DND-41 (cell line): Measurements from ENCODE around the gene FEN1.
A peak's percentile ranks its signal among the peaks of the same experiment; 100 is the strongest.

Experiments used
- ATAC-seq: fragments of 200-7000 bp; cut with Tn5 transposase; 3 replicates; pipeline ENCODE4 v1.9.1; 2021; ENCODE audit warnings: low read depth; ENCODE audit not compliant: insufficient read depth
- DNase-seq: peaks from one replicate; pipeline ENCODE4 v3.0.0-alpha.2; 2020
- H2AFZ ChIP-seq: 2 replicates; pipeline ENCODE4 v1.6.0; 2012; ENCODE audit warnings: low read depth, low read length
- H3K27ac ChIP-seq: 2 replicates; pipeline ENCODE4 v1.5.1; 2012; ENCODE audit warnings: low read length, inconsistent platforms
- H3K27me3 ChIP-seq: fragments of 200-600 bp; sonication (generic); 2 replicates; pipeline ENCODE4 v1.6.0; 2012; ENCODE audit warnings: low read length, mild to moderate bottlenecking, inconsistent platforms; ENCODE audit not compliant: insufficient read depth, poor library complexity
- H3K36me3 ChIP-seq: 2 replicates; pipeline ENCODE4 v1.5.1; 2012; ENCODE audit warnings: low read length, inconsistent platforms; ENCODE audit not compliant: insufficient read depth
- H3K4me1 ChIP-seq: 2 replicates; pipeline ENCODE4 v1.5.1; 2012; ENCODE audit warnings: mild to moderate bottlenecking, low read length; ENCODE audit not compliant: insufficient read depth
- H3K4me2 ChIP-seq: 2 replicates; pipeline ENCODE4 v1.6.0; 2012; ENCODE audit warnings: mild to moderate bottlenecking, moderate library complexity, low read length, inconsistent platforms; ENCODE audit not compliant: insufficient read depth
- H3K4me3 ChIP-seq, 2 experiments: fragments of 200-600 bp in 1 of 2; shearing (Covaris generic) in 1 of 2; 2 replicates each; pipeline ENCODE4 v1.5.1; 2012 to 2016; ENCODE audit warnings: inconsistent platforms in 2 of 2, low read length in 2 of 2, mild to moderate bottlenecking in 2 of 2, low read depth in 1 of 2, moderate library complexity in 1 of 2
- H3K79me2 ChIP-seq: 2 replicates; pipeline ENCODE4 v1.6.0; 2012; ENCODE audit warnings: low read length, inconsistent platforms; ENCODE audit not compliant: insufficient read depth
- H3K9ac ChIP-seq: 2 replicates; pipeline ENCODE4 v1.6.0; 2012; ENCODE audit warnings: low read depth, mild to moderate bottlenecking, inconsistent platforms, low read length, moderate library complexity
- H3K9me3 ChIP-seq: 2 replicates; pipeline ENCODE4 v1.5.1; 2012; ENCODE audit warnings: low read length, moderate library complexity, mild to moderate bottlenecking, inconsistent platforms; ENCODE audit not compliant: insufficient read depth, severe bottlenecking
- H4K20me1 ChIP-seq: 2 replicates; pipeline ENCODE4 v1.6.0; 2012; ENCODE audit warnings: low read length; ENCODE audit not compliant: insufficient read depth
- EZH2 ChIP-seq: IDR thresholded peaks from 3 replicates; pipeline ENCODE4 v1.6.1; 2012; ENCODE audit warnings: borderline replicate concordance, low read depth, mild to moderate bottlenecking, moderate library complexity, low read length, inconsistent platforms; ENCODE audit not compliant: severe bottlenecking
- TF ChIP-seq, protein P1 (sequence below): IDR thresholded peaks from 2 replicates; pipeline ENCODE4 v1.5.1; 2012; ENCODE audit warnings: borderline replicate concordance, low read length, moderate library complexity, mild to moderate bottlenecking; ENCODE audit not compliant: poor library complexity, severe bottlenecking; ENCODE audit errors: extremely low read depth

FEN1 gene

GRCh38 chr11:61769169-61769920, 23.4 kb upstream of the FEN1 start:
- H3K27me3 ChIP-seq = no peaks in the 10 kb centered on the region
- no peak overlapping the region for H3K4me2 ChIP-seq
- H3K4me1 ChIP-seq = no peaks in the 10 kb centered on the region
- no peaks in the 10 kb centered on the region for H4K20me1 ChIP-seq
- H3K79me2 ChIP-seq = no peaks in the 10 kb centered on the region
- no peak overlapping the region for H3K4me3 ChIP-seq
- H3K9me3 ChIP-seq = no peaks in the 10 kb centered on the region
- DNase-seq = no peak
- no peak overlapping the region for H3K9ac ChIP-seq
- ATAC-seq = no peak
- H3K27ac ChIP-seq = no peak overlapping the region
- no peak for TF ChIP-seq EZH2
- TF ChIP-seq, protein P1, sequence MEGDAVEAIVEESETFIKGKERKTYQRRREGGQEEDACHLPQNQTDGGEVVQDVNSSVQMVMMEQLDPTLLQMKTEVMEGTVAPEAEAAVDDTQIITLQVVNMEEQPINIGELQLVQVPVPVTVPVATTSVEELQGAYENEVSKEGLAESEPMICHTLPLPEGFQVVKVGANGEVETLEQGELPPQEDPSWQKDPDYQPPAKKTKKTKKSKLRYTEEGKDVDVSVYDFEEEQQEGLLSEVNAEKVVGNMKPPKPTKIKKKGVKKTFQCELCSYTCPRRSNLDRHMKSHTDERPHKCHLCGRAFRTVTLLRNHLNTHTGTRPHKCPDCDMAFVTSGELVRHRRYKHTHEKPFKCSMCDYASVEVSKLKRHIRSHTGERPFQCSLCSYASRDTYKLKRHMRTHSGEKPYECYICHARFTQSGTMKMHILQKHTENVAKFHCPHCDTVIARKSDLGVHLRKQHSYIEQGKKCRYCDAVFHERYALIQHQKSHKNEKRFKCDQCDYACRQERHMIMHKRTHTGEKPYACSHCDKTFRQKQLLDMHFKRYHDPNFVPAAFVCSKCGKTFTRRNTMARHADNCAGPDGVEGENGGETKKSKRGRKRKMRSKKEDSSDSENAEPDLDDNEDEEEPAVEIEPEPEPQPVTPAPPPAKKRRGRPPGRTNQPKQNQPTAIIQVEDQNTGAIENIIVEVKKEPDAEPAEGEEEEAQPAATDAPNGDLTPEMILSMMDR = no peak
- no peaks in the 10 kb centered on the region for H3K36me3 ChIP-seq
- no peak overlapping the region for H2AFZ ChIP-seq

GRCh38 chr11:61769946-61770683, 22.6 kb upstream of the FEN1 start:
- DNase-seq = no peak
- H3K4me1 ChIP-seq = no peaks in the 10 kb centered on the region
- no peak overlapping the region for H3K27ac ChIP-seq
- H3K9ac ChIP-seq = no peak overlapping the region
- no peak for ATAC-seq
- TF ChIP-seq EZH2 = no peak
- TF ChIP-seq, protein P1 = no peak
- H3K27me3 ChIP-seq = no peaks in the 10 kb centered on the region
- H3K9me3 ChIP-seq = no peaks in the 10 kb centered on the region
- no peak overlapping the region for H2AFZ ChIP-seq
- H3K4me2 ChIP-seq = no peak overlapping the region
- no peak overlapping the region for H3K4me3 ChIP-seq
- no peaks in the 10 kb centered on the region for H4K20me1 ChIP-seq
- H3K36me3 ChIP-seq = no peaks in the 10 kb centered on the region
- H3K79me2 ChIP-seq = no peaks in the 10 kb centered on the region

DNA sequence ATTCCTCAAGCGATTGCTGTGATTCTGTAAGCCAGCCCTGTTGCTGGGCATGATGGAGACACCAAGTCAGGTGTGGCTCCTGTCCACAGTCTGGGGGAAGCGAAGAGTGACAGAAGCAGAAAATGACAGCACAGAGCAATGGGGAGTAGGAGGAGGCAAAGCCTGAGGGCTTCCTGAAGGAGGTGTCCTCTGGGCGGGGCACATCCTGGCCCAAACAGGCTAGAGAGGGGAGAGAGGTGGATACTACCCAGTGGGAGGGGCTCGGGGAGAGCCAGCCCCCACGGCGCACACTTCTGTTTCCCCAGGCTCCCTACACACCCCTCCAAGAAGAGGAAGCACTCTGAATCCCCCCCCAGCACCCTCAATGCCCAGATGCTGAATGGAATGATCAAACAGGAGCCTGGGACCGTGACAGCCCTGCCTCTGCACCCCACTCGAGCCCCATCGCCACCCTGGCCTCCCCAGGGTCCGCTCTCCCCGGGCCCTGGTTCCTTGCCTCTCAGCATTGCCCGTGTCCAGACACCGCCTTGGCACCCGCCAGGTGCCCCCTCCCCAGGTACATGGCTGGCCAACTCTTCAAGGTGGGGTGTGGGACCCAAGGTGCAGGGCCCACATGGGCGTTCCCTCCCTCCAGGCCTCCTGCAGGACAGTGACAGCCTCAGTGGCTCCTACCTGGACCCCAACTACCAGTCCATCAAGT, 21.4 kb upstream of the FEN1 start:
- Histone ChIP-seq H4K20me1 (peaks cover 4% of the 10 kb centered on the region; the same call in 1 of the 2 replicates), H3K79me2 (no peaks in the 10 kb centered on the region), H3K9me3 (no peaks in the 10 kb centered on the region), H3K4me1 (no peaks in the 10 kb centered on the region), H3K9ac (no peak overlapping the region), H3K4me2 (no peak overlapping the region), H3K4me3 (no peak overlapping the region), H3K27me3 (no peaks in the 10 kb centered on the region), H3K36me3 (no peaks in the 10 kb centered on the region), H2AFZ (no peak overlapping the region), H3K27ac (no peak overlapping the region)
- TF ChIP-seq EZH2 = no peak
- TF ChIP-seq, protein P1 = no peak
- DNase-seq (no peak), ATAC-seq (0 out of 3 replicates have a peak, but pooled peaks have one; percentile 8)
